T-helper 9 cell (primary cell): ENCODE measurements around the gene KLHL25.

ENCODE experiments used
- DNase-seq: peaks from one replicate; pipeline ENCODE4 v3.0.0-alpha.2; 2020

KLHL25 gene

GRCh38 chr15:85744579-85744978 is 50.1 kb downstream of the KLHL25 start:
- no peak for DNase-seq

GRCh38 chr15:85743392-85744055 is 51.2 kb downstream of the KLHL25 start:
- DNase-seq = no peak

GRCh38 chr15:85742186-85742821 is 52.4 kb downstream of the KLHL25 start:
- no peak for DNase-seq

GRCh38 chr15:85741662-85742061 is 53.1 kb downstream of the KLHL25 start:
- DNase-seq = no peak

- no peak for DNase-seq
Measured at GRCh38 chr15:85741021-85741421, 53.7 kb downstream of the KLHL25 start.

- DNase-seq = no peak
Measured at GRCh38 chr15:85737061-85737460, 57.7 kb downstream of the KLHL25 start.

- DNase-seq = no peak
Measured at GRCh38 chr15:85733416-85733815, 61.3 kb downstream of the KLHL25 start.

- DNase-seq = no peak
Measured at GRCh38 chr15:85730001-85730820, 64.5 kb downstream of the KLHL25 start.

GRCh38 chr15:85727068-85727467 is 67.7 kb downstream of the KLHL25 start:
- DNase-seq = no peak

GRCh38 chr15:85726454-85726853 is 68.3 kb downstream of the KLHL25 start:
- no peak for DNase-seq

GRCh38 chr15:85725564-85725963 is 69.2 kb downstream of the KLHL25 start:
- DNase-seq = no peak

- DNase-seq = no peak
Measured at GRCh38 chr15:85725019-85725418, 69.7 kb downstream of the KLHL25 start.

GRCh38 chr15:85723960-85724945 is 70.5 kb downstream of the KLHL25 start:
- no peak for DNase-seq

- no peak for DNase-seq
Measured at GRCh38 chr15:85722374-85723152, 72.2 kb downstream of the KLHL25 start.

GRCh38 chr15:85718981-85719380 is 75.7 kb downstream of the KLHL25 start:
- no peak for DNase-seq

- no peak for DNase-seq
Measured at GRCh38 chr15:85718271-85718971, 76.3 kb downstream of the KLHL25 start.

GRCh38 chr15:85717212-85717611 is 77.5 kb downstream of the KLHL25 start:
- no peak for DNase-seq

GRCh38 chr15:85716261-85716660 is 78.5 kb downstream of the KLHL25 start:
- DNase-seq = no peak

GRCh38 chr15:85711580-85712192 is 83.0 kb downstream of the KLHL25 start:
- DNase-seq = no peak

GRCh38 chr15:85710340-85710842 is 84.3 kb downstream of the KLHL25 start:
- no peak for DNase-seq
